Astrocyte of the cerebellum (primary cell): ENCODE results near the gene APEH.

Experiments
- DNase-seq: peaks from one replicate; pipeline ENCODE4 v3.0.0-alpha.2; 2011; ENCODE audit warnings: low read depth
- H3K4me3 ChIP-seq: 2 replicates; pipeline ENCODE4 v1.5.1; 2011; ENCODE audit warnings: mild to moderate bottlenecking, low read depth, low read length, moderate library complexity
- CTCF ChIP-seq: IDR thresholded peaks from 2 replicates; pipeline ENCODE4 v1.5.1; 2012; ENCODE audit warnings: low read length, low read depth, moderate library complexity, mild to moderate bottlenecking; ENCODE audit errors: missing control alignments
- in situ Hi-C: cut with HindIII; loops from 2 replicates; pipeline ENCODE4 v1.10.0; 2017; ENCODE audit warnings: low sequenced_read_pairs

The APEH gene

GRCh38 chr3:49641292-49641691 lies 32.9 kb upstream of the APEH start:
- in situ Hi-C loops, result no loop called here
- no peak for TF ChIP-seq CTCF
- H3K4me3 ChIP-seq, result no peak overlapping the region
- no peak for DNase-seq

GRCh38 chr3:49641921-49642707 lies 32.0 kb upstream of the APEH start:
- H3K4me3 ChIP-seq, result no peak overlapping the region
- no peak for DNase-seq
- in situ Hi-C loops, result no loop called here
- TF ChIP-seq CTCF, result no peak

- in situ Hi-C loops, result no loop called here
- no peak overlapping the region for H3K4me3 ChIP-seq
- TF ChIP-seq CTCF, result no peak
- no peak for DNase-seq
Measured at GRCh38 chr3:49642708-49643145, 31.4 kb upstream of the APEH start.

GRCh38 chr3:49644684-49645083 lies 29.5 kb upstream of the APEH start:
- no peak for TF ChIP-seq CTCF
- in situ Hi-C loops, result no loop called here
- H3K4me3 ChIP-seq, result no peak overlapping the region
- DNase-seq, result no peak

- in situ Hi-C loops, result no loop called here
- DNase-seq, result no peak
- H3K4me3 ChIP-seq, result no peak overlapping the region
- TF ChIP-seq CTCF, result no peak
Measured at GRCh38 chr3:49646236-49646635, 27.9 kb upstream of the APEH start.

GRCh38 chr3:49647741-49648140 lies 26.4 kb upstream of the APEH start:
- TF ChIP-seq CTCF, result no peak
- no peak for DNase-seq

More at GRCh38 chr3:49647741-49648140, 26.4 kb upstream of the APEH start:
- in situ Hi-C loops, result no loop called here
- H3K4me3 ChIP-seq, result no peak overlapping the region
